ENCODE results near the gene KLHDC7A.
A peak's percentile ranks its signal among the peaks of the same experiment; 100 is the strongest.

KLHDC7A gene

DNA sequence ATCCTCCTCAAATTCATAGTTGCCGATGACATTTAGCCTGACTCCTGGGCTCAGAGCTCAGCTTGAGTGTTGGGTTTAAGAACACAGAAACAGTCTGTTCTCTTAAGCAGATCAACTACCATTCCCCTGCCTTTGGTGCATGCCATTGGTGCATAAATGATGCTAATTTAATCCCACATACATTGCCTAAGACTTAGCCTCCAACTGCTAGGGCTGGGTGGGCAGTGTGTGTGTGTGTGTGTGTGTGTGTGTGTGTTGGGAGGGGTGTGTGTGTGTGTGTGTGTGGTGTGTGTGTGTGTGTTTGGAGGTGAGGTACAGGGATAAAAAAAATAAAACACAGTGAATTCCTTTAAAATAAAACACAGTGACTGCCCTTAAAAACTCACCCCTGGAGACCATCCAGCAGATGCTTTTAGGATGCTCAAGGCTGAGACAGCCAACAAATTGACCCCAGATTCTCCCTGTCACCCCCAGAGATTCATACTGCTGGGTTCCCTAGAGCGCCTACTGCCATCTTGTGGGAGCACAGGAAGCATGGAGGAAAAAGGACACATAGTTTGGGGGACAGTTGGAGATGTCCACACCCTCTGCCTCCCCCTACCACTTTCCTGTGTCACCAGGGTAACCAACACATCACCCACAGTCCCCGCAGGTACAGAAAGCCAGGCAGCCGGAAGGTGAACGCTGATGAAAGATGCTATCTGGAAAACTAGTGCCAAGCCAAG, 30.6 kb downstream of the KLHDC7A start:
- DNase-seq, result no peak

DNA sequence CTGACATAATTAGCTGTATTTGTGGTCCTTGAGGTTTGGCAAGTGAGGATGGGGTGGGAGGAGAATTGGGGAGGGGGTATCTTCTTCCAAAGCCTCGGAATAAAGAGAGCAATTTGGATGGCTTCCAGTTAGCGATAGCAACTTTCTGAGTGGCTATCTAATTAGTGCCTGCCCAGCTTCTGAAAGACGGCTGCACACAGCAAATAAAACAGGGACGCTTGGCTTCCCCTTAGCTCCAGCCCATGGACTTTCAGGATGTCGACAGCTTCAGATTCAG, 31.1 kb downstream of the KLHDC7A start:
- DNase-seq, result no peak

DNA sequence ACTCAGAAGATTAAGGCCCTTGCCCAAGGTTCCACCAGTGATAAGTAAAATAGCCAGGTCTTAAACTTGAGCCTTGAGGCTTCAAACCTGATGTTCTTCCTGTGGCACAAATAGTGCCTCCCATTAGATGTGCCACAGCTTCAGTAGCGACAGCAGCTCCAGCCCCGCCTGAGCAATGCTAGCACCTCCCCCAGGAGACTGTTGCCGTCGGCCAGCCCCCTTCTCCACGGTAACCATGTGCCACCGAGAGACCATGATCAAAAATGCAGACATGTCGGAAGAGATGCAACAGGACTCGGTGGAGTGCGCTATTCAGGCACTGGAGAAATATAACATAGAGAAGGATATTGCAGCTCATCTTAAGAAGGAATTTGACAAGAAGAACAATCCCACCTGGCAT, 32.2 kb downstream of the KLHDC7A start:
- DNase-seq, result no peak

DNA sequence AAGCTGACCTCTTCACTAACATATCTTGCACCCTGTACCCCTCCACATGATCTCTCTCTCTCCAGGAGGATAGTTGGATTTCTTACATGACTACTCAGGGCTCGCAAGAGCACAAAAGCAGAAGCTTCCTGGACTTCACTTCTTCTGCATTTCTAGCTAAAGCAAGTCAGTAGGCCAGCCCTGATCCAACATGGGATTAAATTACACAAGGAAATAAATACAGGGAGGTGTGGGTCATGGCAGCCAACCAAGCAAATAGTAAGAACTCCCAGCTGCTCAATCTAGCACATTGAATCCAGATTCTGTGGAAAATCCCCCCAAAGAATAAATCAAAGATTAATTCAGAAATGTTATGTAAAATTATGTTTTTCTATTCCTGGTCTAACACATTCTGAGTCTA, 33.3 kb downstream of the KLHDC7A start:
- no peak for DNase-seq

DNA sequence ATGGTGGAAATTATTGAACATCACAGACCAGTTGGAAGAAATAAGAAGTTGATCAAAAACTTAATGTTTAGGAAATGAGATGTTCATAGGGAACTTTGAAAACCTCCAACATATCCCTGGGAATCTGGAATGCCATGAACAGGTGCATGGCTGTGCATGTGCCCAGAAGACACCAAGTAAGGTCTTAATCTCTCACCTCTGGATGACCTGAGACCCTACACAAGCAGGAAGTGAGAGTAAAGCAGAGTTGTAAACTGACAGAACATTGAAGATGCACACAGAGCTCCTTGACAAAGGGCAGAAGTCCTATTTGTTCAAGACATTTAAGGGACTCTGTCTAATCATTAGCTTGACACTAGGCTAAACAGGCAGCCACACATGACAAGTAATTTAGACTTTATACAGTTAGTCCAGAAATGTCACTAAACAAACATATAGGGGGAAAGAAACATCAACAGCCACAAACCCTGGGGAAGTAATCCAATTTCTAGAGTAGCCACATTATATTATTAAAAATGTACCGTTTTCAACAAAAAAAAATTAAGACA, 34.5 kb downstream of the KLHDC7A start:
- DNase-seq, result no peak

DNA sequence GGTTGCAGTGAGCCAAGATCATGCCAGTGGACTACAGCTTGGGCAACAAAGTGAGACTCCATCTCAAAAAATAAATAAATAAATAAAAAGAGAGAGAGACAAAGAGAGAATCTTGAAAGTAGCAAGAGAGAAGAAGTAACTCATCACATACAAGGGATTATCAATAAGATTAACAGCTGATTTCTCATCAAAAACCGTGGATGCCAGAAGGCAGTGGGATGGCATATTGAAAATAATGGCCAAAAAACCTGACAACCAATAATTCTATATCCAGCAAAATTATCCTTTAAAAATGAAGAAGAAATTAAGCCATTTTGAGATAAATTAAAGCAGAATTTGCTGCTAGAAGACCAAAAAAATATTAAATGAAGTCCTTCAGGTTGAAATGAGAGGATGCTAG, 35.7 kb downstream of the KLHDC7A start:
- DNase-seq, result no peak

DNA sequence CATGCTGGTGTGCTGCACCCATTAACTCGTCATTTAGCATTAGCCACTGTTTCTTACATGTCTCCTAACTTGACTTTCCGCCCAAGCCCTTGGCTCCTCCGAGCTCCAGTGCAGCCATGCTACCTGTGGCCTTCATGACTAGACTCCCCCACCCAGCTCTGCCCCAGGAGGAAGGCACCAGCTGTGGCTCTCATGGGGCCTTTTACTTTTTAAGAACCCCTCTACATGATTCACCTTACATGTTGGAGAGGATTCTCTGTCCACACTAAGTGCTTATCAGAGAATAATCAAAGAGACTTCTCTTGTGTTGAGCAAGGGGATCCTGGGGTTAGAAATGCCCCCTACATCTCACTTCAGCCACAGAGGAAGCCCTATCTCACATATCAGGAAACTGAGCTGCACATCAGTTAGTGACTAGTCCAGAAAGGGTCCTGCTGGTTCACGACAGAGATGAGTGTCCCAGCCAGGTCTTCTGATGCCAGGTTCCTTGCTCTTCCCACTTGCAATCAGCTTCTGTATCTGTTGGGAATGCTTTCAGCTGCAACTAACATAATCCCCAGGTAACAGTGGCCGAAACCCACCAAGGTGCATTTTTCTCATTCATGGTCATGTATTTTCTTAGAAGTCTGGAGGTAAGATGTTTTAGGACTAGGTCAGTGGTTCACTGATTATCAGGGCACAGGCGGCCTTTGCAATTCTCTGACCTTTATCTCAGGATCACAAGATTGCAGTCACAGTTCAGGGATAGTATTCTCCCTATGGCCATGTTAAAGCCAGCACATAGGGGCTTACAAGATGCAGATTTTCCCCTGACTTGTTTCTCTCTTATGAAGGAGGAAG, 45.9 kb downstream of the KLHDC7A start:
- DNase-seq, result no peak

DNA sequence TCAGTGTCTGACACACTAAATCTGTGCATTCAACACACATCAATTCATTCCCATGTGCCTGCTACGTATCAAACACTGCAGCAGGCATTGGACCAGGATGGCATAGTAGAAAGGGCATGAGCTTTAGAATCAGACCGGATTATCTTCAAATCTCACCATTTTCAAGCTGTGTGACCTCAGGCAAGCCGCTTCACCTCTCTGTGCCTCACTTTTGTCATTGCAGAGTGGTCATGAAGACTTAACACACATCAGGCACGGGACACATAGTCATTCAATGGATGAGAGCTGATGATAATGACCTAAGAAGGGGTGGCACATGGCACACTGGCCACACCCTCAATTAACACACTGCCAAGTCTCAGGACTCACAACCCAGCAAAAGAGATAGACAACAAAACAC, 46.8 kb downstream of the KLHDC7A start:
- DNase-seq, result no peak

DNA sequence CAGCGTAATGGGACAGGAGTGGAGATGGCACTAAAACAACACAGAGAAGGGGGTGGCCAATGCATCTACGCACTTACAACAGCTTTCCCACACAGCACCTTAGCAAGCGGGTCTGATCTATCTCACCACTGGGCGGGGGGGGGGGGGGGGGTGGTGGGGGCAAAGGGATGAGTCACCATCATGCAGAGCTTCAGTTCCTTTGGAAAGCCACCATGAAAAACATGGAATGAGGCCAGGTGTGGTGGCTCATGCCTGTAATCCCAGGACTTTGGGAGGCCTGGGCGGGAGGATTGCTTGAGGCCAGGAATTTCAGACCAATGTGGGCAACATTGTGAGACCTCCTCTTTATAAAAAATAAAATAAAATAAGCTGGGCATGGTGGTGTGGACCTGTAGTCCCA, 47.2 kb downstream of the KLHDC7A start:
- no peak for DNase-seq

DNA sequence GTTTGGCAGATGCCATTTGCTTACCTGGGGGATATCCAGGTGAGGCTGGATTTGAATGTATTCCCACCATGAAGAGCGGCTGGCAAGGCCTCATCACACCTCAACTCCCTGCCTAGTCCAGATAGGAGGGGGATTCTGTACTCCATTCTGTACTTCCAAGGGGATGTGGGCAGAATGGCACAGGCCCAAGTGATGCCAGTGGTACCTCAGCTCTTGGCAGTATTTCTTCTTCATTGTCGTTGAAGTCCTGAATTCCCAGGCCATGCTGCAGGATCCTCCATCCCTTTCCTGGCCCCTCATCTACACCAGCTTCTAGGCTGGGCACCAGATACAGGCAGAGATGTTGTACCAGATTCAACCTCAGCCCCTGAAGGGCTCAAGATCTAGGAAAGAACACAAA, 47.9 kb downstream of the KLHDC7A start:
- DNase-seq, result no peak

DNA sequence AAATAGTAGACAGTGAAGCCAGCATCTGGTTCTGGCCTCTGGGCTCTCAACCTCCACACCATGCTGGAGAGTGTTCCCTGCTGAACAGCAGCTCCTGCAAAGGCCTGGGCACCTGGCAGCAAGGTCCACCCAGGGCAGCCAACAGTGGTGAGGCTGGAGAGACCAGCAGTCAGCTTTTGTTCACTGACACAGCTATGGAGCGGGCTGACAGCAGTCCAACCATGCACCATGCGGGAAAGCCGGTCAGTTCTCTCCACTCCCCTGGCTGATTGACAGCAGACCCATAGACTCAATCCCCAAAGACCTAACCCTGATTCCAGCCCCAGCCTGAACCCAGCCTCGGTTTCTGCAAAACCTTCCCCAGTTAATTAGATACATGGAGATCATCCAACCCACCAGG, 49.0 kb downstream of the KLHDC7A start:
- DNase-seq, result no peak

DNA sequence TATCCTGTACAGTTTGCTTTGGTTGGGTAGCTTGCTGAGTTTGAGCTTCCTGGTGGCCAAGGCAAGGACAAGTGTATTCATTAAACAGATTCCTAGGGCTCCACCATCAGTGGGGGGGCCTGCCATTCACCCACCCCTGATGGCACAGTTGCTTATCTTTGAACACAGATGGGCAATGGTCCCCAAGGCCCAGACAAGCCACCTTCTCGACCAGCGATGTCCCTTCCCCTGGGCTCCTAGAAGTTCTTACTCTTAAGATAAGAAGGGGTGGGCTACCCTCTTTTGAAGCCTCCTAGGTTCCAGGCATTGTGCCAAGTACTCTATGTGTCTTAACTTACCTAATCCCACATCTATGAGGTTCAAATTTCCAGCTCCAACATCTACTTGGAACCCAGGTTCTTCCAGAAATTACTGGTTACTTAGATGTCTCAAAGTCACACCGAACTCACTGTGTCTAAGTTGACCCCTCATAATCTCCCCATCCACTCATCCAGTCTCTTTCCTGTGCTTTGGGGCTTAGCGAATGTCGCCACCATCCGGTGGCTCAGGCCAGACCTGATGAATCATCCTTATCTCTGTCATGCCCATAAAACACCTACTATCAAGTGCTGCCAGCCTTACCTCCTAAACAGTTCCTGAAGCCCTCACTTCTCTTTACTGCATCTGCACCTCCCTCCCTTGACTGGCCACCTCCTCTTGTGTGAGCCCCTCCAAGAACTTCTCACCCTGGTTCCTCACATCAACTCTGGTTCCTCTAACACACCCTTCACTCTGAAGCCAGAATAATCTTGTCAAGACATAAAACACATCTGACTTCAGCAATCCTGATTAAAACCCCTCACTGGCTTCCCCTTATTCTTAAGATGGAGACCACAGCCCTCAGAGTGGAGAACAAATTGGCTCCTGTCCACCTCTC, 50.1 kb downstream of the KLHDC7A start:
- DNase-seq, result peak in 1 of 4 experiments; percentile 1

DNA sequence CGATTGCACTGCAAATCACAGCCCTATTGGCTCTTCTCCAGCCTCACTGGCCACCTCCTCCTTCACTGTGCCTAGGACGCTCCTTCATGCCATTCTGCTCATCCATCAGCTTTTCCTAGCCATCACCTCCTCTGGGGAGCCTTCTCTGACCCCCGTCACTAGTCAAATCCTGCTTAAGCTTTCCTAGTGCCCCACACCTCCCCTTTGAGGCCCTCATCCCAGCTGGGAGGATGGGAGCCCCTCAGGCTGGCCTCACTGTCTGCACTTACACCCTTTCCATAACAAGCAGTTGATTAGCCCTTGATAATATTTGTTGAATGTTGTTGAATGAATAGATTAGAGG, 50.7 kb downstream of the KLHDC7A start:
- DNase-seq, result no peak

DNA sequence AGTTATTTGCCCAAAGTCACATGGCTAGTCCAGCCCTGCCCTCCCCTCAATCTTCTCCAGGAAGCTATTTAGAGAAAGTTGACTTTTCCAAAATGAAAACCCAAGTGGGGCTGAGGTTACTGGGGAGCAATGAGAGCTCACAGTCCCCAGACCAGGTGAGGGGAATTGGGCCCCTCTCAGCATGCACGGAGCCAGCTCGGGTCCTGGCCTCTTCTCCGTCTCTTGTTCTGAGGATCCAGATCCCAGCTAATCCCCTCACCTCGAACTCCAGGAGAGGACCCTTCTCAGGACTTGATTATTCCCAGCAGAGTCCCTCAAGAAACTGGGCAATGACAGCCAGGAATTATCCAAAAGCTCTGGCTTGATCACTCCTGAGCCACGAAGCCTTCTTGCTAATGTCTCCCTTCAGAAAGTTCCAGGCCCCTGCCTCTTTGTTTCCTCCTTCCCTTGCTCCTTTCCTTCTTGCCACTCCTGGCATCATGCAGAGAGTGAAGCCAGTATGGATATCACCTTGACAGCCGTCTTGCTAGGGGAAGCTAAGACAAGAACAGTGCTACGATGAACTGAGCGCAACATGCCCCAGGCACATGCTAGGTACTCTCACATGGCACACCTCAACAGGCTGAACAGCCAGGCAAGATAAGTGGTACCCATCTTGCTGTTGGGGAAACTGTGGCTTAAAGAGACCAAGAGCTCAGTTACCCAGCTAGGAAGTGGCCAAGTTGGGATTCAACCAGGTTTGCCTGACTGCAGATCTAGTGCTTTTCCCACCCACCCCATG, 51.9 kb downstream of the KLHDC7A start:
- no peak for DNase-seq

DNA sequence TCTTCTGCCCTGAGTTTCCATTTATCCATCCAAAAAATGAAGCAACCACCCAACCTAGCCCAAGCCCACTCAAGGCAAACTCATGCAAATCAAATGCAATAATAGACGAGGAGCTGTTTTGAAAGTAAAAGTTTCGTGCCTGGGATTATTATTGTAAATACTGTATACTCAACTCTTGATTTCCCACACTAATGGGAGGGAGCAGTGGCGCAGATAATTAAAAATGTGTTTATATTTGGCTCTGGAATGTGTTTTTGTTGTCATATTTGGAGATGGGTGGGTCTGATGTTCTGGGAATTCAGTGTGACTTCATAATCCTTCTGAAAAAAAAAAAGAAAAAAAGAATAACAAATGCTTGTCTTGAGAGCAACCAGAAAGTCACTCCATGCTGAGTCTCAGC, 52.5 kb downstream of the KLHDC7A start:
- no peak for DNase-seq

DNA sequence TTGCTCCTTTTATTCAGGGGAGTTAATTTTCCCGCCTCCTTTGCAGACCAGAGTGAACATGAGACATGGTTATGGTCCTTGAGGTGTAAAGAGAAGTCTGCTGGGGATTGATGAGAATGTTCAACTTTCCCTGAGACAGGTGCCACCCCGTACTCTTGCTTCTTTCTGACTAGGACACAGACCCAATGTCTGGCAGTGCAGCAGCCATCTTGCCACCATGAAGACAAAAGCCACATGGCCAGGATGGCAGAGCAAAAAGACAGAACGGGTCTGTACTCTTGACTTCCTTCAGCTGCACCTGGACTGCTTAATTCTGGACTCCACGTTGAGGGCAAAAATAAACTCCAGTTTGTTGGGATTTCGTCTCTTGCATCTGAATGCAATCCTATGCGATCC, 54.1 kb downstream of the KLHDC7A start:
- no peak for DNase-seq
